ENCODE measurements around the gene AQP3. TPM values are rescaled to one million over a fixed set of nuclear protein-coding genes. Genes with fewer than 3 reads are reported as not detected.

AQP3 gene
- polyA plus RNA-seq, 1 experiment = 10.6 TPM

- DNase-seq (ENCODE audit: low read depth, low spot score) = no peak
- no peak overlapping the region for H3K27ac ChIP-seq (ENCODE audit: low read depth, low read length)
- H3K4me3 ChIP-seq (ENCODE audit: low read depth, low read length) = no peak overlapping the region
- POLR2A ChIA-PET = interaction anchor here (0.6 kb wide), 1 partner anchor 22 kb away, joined by 3 read pairs; no protein-coding TSS in a partner anchor
- CTCF ChIA-PET = interaction anchor here (1.0 to 4.2 kb wide), 4 partner anchors 13 to 39 kb away, joined by 3 to 26 read pairs (median 5); partner anchors contain the start of genes AQP3 and NOL6
- TF ChIP-seq CTCF (IDR thresholded peaks at IDR 0.05; ENCODE audit: low read depth, low read length) = no peak
- H3K9me3 ChIP-seq (ENCODE audit: control insufficient read depth, insufficient read depth, low read length) = no peaks in the 10 kb centered on the region
- H3K27me3 ChIP-seq (ENCODE audit: control insufficient read depth, insufficient read depth, low read length) = peaks cover 19% of the 10 kb centered on the region
Observed at GRCh38 chr9:33434317-33435105, 12.9 kb downstream of the AQP3 start.

GRCh38 chr9:33433871-33434270, 13.5 kb downstream of the AQP3 start:
- Histone ChIP-seq H3K4me3 (ENCODE audit: low read depth, low read length) (no peak overlapping the region), H3K27ac (ENCODE audit: low read depth, low read length) (no peak overlapping the region), H3K27me3 (ENCODE audit: control insufficient read depth, insufficient read depth, low read length) (peaks cover 19% of the 10 kb centered on the region), H3K9me3 (ENCODE audit: control insufficient read depth, insufficient read depth, low read length) (no peaks in the 10 kb centered on the region)
- CTCF ChIA-PET = interaction anchor here (1.0 to 4.3 kb wide), 4 partner anchors 19 to 59 kb away, joined by 3 to 17 read pairs (median 9); partner anchors contain the start of gene NOL6
- TF ChIP-seq CTCF (IDR thresholded peaks at IDR 0.05; ENCODE audit: low read depth, low read length) = no peak
- no peak for DNase-seq (ENCODE audit: low read depth, low spot score)
- POLR2A ChIA-PET = interaction anchor here (0.6 kb wide), 1 partner anchor 21 kb away, joined by 3 read pairs; no protein-coding TSS in a partner anchor

- POLR2A ChIA-PET = no interaction called here
- Histone ChIP-seq H3K9me3 (ENCODE audit: control insufficient read depth, insufficient read depth, low read length) (no peaks in the 10 kb centered on the region), H3K27me3 (ENCODE audit: control insufficient read depth, insufficient read depth, low read length) (peaks cover 21% of the 10 kb centered on the region), H3K4me3 (ENCODE audit: low read depth, low read length) (no peak overlapping the region), H3K27ac (ENCODE audit: low read depth, low read length) (no peak overlapping the region)
- CTCF ChIA-PET = interaction anchor here (0.6 to 4.3 kb wide), 5 partner anchors 16 to 57 kb away, joined by 3 to 17 read pairs (median 3); partner anchors contain the start of gene AQP3
- no peak for TF ChIP-seq CTCF (IDR thresholded peaks at IDR 0.05; ENCODE audit: low read depth, low read length)
- DNase-seq (ENCODE audit: low read depth, low spot score) = no peak
Observed at GRCh38 chr9:33431420-33431819, 16.0 kb downstream of the AQP3 start.

- CTCF ChIA-PET = interaction anchor here (0.6 to 4.3 kb wide), 5 partner anchors 16 to 57 kb away, joined by 3 to 17 read pairs (median 3); partner anchors contain the start of gene AQP3
Observed at GRCh38 chr9:33430942-33431341, 16.5 kb downstream of the AQP3 start.

More at GRCh38 chr9:33430942-33431341, 16.5 kb downstream of the AQP3 start:
- POLR2A ChIA-PET = no interaction called here
- H3K27me3 ChIP-seq (ENCODE audit: control insufficient read depth, insufficient read depth, low read length) = peaks cover 17% of the 10 kb centered on the region
- H3K4me3 ChIP-seq (ENCODE audit: low read depth, low read length) = no peak overlapping the region
- no peaks in the 10 kb centered on the region for H3K9me3 ChIP-seq (ENCODE audit: control insufficient read depth, insufficient read depth, low read length)
- no peak for DNase-seq (ENCODE audit: low read depth, low spot score)
- TF ChIP-seq CTCF (IDR thresholded peaks at IDR 0.05; ENCODE audit: low read depth, low read length) = no peak
- H3K27ac ChIP-seq (ENCODE audit: low read depth, low read length) = no peak overlapping the region
